ENCODE results near the gene SLC37A3. TPM values are rescaled to one million over a fixed set of nuclear protein-coding genes. Genes with fewer than 3 reads are reported as not detected.

SLC37A3 gene
- total and polyA plus RNA-seq, 2 donors (not counting 3 experiments of a cell fraction or from before 2014, with no cell fraction given), result 32.7 to 59.7 TPM

- intact Hi-C loops (cut with micrococcal nuclease) (no loop called here), dilution Hi-C loops (cut with MboI; ENCODE audit: extremely low pct_ligation_motif_present, low sequenced_read_pairs) (no loop called here)
- no peaks in the 10 kb centered on the region for H3K36me3 ChIP-seq (ENCODE audit: control insufficient read depth in 2 of 2, extremely low read depth in 1 of 2, insufficient read depth in 2 of 2, low read length in 2 of 2)
- no peaks in the 10 kb centered on the region for H3K79me2 ChIP-seq (ENCODE audit: control insufficient read depth, insufficient read depth, low read length)
- no peak overlapping the region for H2AFZ ChIP-seq (ENCODE audit: low read depth, low read length)
- BruUV-seq (replicated peaks), result no TSS peak
- H3K9me1 ChIP-seq (replicated peaks; ENCODE audit: control insufficient read depth, extremely low read depth, insufficient read depth, low read length), result no peaks in the 10 kb centered on the region
- FAIRE-seq (no peak), DNase-seq (ENCODE audit: low read depth, low spot score) (no peak)
- no peaks in the 10 kb centered on the region for H3K9me3 ChIP-seq (replicated peaks; ENCODE audit: control insufficient read depth, insufficient read depth, low read length)
- no peaks in the 10 kb centered on the region for H3K4me1 ChIP-seq (ENCODE audit: control insufficient read depth, extremely low read depth, insufficient read depth, low read length)
- ChIA-PET POLR2A (no interaction called here), CTCF (no interaction called here)
- no peak for TF ChIP-seq MYC (IDR thresholded peaks at IDR 0.05; ENCODE audit: low read depth, low read length)
- TF ChIP-seq, protein P1, sequence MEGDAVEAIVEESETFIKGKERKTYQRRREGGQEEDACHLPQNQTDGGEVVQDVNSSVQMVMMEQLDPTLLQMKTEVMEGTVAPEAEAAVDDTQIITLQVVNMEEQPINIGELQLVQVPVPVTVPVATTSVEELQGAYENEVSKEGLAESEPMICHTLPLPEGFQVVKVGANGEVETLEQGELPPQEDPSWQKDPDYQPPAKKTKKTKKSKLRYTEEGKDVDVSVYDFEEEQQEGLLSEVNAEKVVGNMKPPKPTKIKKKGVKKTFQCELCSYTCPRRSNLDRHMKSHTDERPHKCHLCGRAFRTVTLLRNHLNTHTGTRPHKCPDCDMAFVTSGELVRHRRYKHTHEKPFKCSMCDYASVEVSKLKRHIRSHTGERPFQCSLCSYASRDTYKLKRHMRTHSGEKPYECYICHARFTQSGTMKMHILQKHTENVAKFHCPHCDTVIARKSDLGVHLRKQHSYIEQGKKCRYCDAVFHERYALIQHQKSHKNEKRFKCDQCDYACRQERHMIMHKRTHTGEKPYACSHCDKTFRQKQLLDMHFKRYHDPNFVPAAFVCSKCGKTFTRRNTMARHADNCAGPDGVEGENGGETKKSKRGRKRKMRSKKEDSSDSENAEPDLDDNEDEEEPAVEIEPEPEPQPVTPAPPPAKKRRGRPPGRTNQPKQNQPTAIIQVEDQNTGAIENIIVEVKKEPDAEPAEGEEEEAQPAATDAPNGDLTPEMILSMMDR (IDR thresholded peaks at IDR 0.05; ENCODE audit: extremely low read depth in 1 of 2, insufficient read depth in 1 of 2, low read depth in 1 of 2, low read length in 2 of 2), result no peak
- no peak for TF ChIP-seq GATA2 (IDR thresholded peaks at IDR 0.05; ENCODE audit: insufficient read depth, insufficient read length, low read depth, low read length)
- TF ChIP-seq POLR2A (IDR thresholded peaks at IDR 0.05; ENCODE audit: low read depth, low read length), result no peak
- TF ChIP-seq EZH2 (IDR thresholded peaks at IDR 0.05; ENCODE audit: borderline replicate concordance, low read depth, low read length, severe bottlenecking), result no peak
- no peak for TF ChIP-seq FOS (IDR thresholded peaks at IDR 0.05; ENCODE audit: borderline replicate concordance, insufficient read depth, low read length)
- TF ChIP-seq MAX (IDR thresholded peaks at IDR 0.05; ENCODE audit: insufficient read depth, insufficient read length), result no peak
- H3K4me2 ChIP-seq (ENCODE audit: insufficient read depth, low read length), result no peak overlapping the region
- no peak overlapping the region for H3K4me3 ChIP-seq (replicated peaks in 1 of 3; ENCODE audit: insufficient read depth in 1 of 3, low read depth in 1 of 3, low read length in 3 of 3)
- H3K9ac ChIP-seq (replicated peaks; ENCODE audit: extremely low read depth, insufficient read depth, low read length), result no peak overlapping the region
- no peak overlapping the region for H3K27ac ChIP-seq (ENCODE audit: insufficient read depth, low read depth, low read length)
- no peaks in the 10 kb centered on the region for H4K20me1 ChIP-seq (replicated peaks; ENCODE audit: control insufficient read depth, extremely low read depth, insufficient read depth, low read length)
- no peaks in the 10 kb centered on the region for H3K27me3 ChIP-seq (ENCODE audit: control insufficient read depth in 2 of 2, insufficient read depth in 2 of 2, low read length in 2 of 2)
Measured at GRCh38 chr7:140294454-140294853, 103.9 kb downstream of the SLC37A3 start.
